Measurements from ENCODE around the gene ART1. TPM values are rescaled to one million over a fixed set of nuclear protein-coding genes. Genes with fewer than 3 reads are reported as not detected.
A peak's percentile ranks its signal among the peaks of the same experiment; 100 is the strongest.
"Not testable (repeated sequence)": the region's sequence is repeated elsewhere in the genome, so short reads cannot be mapped to it uniquely, and the experiment has no call there.

The ART1 gene, protein sequence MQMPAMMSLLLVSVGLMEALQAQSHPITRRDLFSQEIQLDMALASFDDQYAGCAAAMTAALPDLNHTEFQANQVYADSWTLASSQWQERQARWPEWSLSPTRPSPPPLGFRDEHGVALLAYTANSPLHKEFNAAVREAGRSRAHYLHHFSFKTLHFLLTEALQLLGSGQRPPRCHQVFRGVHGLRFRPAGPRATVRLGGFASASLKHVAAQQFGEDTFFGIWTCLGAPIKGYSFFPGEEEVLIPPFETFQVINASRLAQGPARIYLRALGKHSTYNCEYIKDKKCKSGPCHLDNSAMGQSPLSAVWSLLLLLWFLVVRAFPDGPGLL
- total RNA-seq: under 1 TPM in 1 of 2 donors, not detected in 1; 0.42 TPM
- long read RNA-seq, donor 1: 0 reads
- long read RNA-seq, donor 2, partial matches to known transcripts: 0 of 2 reads
- long read RNA-seq, donor 2, other reads (novel, unspliced or antisense): 2 of 2 reads

- intact Hi-C loops (cut with DNase I): no loop called here
- no peak for DNase-seq (ENCODE audit: low spot score)
These were observed at the start of gene ART1 for GRCh38 chr11:3644817-3645235. Gene ART1, plus strand, starts transcription at chr11:3645128. Its CDS starts 14,086 bp downstream, at chr11:3659214.

GRCh38 chr11:3597743-3598142, 47.2 kb upstream of the ART1 start:
- intact Hi-C loops (cut with DNase I); DNase-seq (ENCODE audit: low spot score): not testable (repeated sequence)

- intact Hi-C loops (cut with DNase I); DNase-seq (ENCODE audit: low spot score): not testable (repeated sequence)
These were observed 44.7 kb upstream of the ART1 start for GRCh38 chr11:3600201-3600600.

GRCh38 chr11:3604167-3604566, 40.8 kb upstream of the ART1 start:
- intact Hi-C loops (cut with DNase I): no loop called here

DNA sequence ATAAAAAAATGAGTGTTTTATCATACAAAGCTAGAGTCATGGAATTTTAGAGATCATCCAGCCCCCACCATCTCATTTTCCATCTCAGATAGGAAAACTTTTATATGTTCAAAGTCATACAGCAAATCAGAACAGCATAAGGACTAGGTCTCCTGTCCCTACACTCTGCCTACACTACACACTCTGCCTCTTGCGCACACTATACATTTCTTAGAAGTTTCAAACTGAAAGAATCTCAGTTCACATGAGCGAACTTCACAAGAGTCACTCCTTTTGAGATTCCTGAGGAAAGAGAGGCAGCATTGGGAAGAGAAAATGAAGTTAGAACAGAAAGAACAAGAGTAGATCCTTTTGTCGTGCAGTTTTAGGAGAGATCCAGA, 39.7 kb upstream of the ART1 start:
- intact Hi-C loops (cut with DNase I): no loop called here
- no peak for DNase-seq (ENCODE audit: low spot score)

More at GRCh38 chr11:3604167-3604566, 40.8 kb upstream of the ART1 start:
- DNase-seq (ENCODE audit: low spot score): no peak

DNA sequence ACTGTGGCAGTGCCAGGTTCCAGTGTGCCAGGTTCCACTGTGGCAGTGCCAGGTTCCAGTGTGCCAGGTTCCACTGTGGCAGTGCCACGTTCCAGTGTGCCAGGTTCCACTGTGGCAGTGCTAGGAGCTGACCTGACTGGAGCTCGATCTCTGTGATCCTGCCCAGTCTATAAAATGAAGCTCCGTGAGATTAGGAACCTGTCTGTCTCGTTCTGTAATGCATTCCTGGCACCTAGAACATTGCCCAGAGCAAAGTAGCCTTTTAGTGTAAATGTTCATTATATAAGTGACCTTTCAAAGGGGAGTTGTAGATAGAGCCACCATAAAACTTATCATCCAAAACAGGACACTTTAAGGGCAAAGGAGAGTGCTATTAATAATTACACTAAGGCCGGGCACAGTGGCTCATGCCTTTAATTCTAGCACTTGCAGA, 39.1 kb upstream of the ART1 start:
- intact Hi-C loops (cut with DNase I): no loop called here
- no peak for DNase-seq (ENCODE audit: low spot score)

GRCh38 chr11:3609416-3610265, 35.3 kb upstream of the ART1 start:
- DNase-seq (ENCODE audit: low spot score): no peak
- intact Hi-C loops (cut with DNase I): no loop called here

DNA sequence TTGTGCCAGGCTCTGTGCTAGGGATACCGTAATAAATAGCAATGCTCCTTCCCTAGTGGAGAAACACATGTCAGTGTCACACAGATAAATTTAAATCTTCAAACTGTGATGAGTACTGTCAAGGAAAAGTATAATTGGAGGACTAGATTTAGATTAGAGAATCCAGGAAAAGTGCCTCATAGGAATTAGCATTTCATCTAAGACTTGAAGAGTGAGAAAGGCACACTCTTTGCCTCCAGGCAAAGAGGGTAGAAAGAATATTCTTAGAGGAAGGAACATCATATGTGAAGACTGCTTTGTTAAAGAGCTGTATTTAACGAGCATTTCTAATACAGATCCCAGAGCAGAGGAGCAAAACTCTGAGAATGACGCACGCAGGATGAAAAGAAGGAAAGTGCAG, 34.1 kb upstream of the ART1 start:
- intact Hi-C loops (cut with DNase I): no loop called here
- no peak for DNase-seq (ENCODE audit: low spot score)

DNA sequence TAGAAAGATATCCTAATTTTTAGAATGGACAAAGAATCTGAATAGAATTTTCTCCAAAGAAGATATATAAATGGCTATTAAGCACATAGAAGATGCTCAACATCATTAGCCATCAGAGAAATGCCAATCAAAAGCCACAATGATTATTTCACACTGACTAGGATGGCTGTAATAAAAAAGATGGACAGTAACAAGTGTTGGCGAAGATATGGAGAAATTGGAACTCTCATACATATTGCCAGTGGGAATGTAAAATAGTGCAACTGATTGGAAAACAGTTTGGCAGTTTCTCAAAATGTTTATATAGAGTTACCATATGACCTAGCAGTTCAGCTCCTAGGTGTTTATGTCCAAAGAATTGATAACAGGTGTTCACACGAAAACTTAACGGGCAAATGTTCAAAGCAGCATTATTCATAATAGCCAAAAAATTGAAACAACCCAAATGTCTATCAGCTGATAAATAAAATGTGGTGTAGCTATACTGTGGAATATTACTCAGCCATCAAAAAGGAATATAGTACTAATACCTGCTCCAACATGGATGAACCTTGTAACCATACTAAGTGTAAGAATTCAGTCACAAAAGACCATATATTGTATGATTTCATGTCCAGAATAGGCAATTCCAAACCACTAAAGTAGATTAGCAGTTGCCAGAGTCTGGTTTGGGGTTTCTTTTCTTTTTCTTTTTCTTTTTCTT, 32.8 kb upstream of the ART1 start:
- intact Hi-C loops (cut with DNase I): no loop called here
- no peak for DNase-seq (ENCODE audit: low spot score)

- intact Hi-C loops (cut with DNase I): no loop called here
- DNase-seq (ENCODE audit: low spot score): no peak
These were observed 30.8 kb upstream of the ART1 start for GRCh38 chr11:3613998-3614741.

DNA sequence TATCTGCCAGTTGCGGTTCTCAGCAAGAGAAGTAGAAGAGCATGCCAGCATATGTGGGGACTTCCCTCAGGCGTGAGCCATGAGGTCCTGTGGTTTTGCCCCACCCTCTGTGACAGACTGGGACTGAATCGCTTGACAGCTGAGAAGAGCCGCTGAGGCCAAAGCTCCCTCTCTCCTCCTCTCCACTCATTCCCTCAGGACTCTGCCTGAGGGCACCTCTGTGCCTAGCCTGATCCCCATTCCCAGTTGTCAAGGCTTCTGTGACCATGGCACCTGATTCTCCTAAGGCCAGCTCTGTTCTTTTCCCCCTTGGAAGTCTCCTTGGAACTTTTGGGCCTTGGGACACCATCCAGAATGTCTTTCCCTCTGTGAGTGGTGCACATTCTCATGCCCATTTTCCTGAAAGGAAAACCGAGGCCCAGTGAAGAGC, 30.2 kb upstream of the ART1 start:
- intact Hi-C loops (cut with DNase I): no loop called here

GRCh38 chr11:3615998-3616397, 28.9 kb upstream of the ART1 start:
- intact Hi-C loops (cut with DNase I): no loop called here
- DNase-seq (ENCODE audit: low spot score): no peak

More for the DNA sequence above, 30.2 kb upstream of the ART1 start:
- no peak for DNase-seq (ENCODE audit: low spot score)

GRCh38 chr11:3616721-3617460, 28.0 kb upstream of the ART1 start:
- no peak for DNase-seq (ENCODE audit: low spot score)
- intact Hi-C loops (cut with DNase I): no loop called here

DNA sequence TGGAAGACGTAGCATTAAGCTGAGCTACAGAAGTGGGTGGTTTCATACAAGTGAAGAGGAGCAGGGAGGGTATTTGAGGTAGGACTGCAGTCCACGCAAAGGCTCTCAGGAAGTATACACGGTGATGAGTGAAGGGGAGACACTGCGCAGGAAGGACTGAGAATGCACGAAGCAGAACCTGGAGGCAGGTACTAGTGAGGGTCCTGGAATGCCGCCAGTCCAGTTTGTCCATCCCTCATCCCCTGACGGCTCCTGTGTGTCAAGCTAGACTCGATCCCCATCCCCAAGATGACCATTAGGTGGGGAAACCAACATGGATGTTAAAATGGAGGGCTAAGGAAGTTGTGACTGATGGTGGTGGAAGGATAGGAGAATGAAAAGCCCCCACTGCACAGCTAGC, 26.9 kb upstream of the ART1 start:
- intact Hi-C loops (cut with DNase I): no loop called here
- DNase-seq (ENCODE audit: low spot score): no peak

DNA sequence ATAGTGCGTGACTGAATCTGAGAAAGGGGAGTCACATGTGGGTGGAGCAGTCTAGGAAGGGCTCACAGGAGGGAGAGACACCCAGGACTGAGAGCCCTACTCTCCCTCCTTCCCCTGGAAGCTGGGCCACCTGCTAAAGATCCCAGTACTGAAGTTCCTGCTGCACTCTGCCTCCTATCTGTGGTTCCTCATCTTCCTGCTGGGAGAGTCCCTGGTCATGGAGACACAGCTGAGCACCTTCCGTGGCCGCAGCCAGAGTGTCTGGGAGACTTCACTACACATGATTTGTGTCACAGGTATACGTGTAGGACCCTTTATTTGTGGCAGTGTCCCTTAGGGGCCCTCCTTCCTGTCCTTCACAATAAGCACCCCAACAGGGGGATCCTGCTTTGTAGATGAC, 22.4 kb upstream of the ART1 start:
- intact Hi-C loops (cut with DNase I): no loop called here
- no peak for DNase-seq (ENCODE audit: low spot score)

DNA sequence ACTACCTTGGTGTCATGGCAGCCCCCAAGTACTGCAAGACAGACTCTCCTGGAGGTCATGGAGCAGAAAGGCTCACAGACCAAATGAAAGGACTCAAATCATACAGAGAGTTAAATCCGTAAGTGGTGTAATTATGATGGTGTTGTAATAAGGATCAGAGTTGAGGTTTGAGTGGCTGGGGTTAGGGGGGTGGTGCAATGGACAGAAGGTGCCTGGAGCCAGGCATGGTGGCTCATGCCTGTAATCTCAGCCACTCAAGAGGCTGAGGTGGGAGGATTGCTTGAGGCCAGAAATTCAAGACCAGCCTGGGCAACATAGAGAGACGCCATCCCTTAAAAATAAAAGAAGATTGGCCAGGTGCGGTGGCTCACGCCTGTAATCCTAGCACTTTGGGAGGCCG, 21.8 kb upstream of the ART1 start:
- intact Hi-C loops (cut with DNase I): no loop called here
- peak; percentile 35 for DNase-seq (ENCODE audit: low spot score)

GRCh38 chr11:3623767-3624458, 21.0 kb upstream of the ART1 start:
- DNase-seq (ENCODE audit: low spot score): peak; percentile 16
- intact Hi-C loops (cut with DNase I): no loop called here

Measured in posterior vena cava (tissue), 2 donors.